ENCODE measurements around the gene RHBDD1.
"Not testable (repeated sequence)": the region's sequence is repeated elsewhere in the genome, so short reads cannot be mapped to it uniquely, and the experiment has no call there.

Gene RHBDD1

GRCh38 chr2:226799211-226799975, 36.5 kb upstream of the RHBDD1 start, which contains the start of gene IRS1:
Gene IRS1, minus strand, starts transcription at chr2:226799820. Its CDS starts 1,082 bp downstream, at chr2:226798738.
- DNase-seq (ENCODE audit: low read depth in 3 of 3) = peak in 2 of 3 experiments; percentile 30 to 58

GRCh38 chr2:226799976-226800940, 35.6 kb upstream of the RHBDD1 start:
- no peak for DNase-seq (ENCODE audit: low read depth in 3 of 3)

DNA sequence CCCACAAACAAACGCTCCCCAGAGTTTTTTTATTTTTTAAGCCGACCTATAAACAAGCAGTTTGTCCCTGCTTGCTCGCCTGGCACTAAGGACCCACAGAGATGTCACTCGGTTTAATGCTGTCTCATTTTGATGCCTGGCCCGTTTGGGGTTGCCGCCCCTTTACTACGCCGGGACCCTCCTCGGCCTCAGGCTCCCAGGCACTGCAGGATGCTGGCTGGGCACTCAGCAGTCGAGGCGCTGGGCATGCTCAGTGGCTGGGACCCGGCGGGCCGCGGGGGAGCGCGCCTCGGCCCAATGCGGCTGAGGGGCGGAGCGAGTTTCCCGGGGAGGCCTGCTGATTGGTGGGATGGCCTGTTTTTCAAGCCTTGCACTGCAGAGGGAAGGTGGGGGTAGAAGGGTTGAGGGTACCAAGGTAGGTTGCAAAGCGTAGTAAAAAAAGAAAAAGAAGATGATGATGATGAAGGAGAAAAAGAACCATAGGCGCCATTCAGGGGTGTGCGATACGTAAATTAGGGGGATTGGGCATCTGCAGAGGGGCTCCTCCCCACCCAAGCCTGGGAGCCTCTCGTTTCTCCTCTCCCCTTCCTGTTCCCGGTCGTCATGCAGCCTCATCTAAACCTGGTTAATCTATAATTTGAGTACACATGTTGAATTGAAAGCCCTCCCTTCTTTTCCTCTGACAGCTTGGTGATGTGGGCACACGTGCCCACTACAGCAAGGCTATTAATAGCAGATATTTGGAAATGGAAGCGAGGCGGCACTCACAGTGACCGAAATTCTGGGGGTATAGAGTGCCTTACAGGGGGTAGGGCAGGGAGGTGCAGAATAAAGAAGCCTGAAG, 34.7 kb upstream of the RHBDD1 start:
- peak in 2 of 3 experiments; percentile 71 to 84 for DNase-seq (ENCODE audit: low read depth in 3 of 3)

DNA sequence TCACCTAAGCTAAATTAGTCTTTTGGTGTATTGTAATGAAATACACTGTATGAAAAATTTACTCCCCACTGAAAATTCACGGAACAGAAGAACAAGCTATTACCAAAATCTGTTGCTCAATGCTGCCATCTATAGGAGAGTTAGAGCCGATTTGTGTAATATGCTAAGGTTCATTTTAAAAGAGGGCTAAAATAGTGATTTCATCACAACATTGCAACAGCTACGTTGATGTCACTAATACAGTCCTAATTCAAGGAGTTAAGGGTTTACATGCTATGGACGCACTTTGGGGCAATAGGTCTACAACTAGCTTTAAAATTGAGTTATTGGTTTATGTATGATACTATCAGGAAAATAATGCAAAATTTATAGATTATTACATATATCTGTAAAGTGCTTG, 33.3 kb upstream of the RHBDD1 start:
- no peak for DNase-seq (ENCODE audit: low read depth in 3 of 3)

- DNase-seq (ENCODE audit: low read depth in 3 of 3) = no peak
These were observed 32.4 kb upstream of the RHBDD1 start for GRCh38 chr2:226803410-226803809.

DNA sequence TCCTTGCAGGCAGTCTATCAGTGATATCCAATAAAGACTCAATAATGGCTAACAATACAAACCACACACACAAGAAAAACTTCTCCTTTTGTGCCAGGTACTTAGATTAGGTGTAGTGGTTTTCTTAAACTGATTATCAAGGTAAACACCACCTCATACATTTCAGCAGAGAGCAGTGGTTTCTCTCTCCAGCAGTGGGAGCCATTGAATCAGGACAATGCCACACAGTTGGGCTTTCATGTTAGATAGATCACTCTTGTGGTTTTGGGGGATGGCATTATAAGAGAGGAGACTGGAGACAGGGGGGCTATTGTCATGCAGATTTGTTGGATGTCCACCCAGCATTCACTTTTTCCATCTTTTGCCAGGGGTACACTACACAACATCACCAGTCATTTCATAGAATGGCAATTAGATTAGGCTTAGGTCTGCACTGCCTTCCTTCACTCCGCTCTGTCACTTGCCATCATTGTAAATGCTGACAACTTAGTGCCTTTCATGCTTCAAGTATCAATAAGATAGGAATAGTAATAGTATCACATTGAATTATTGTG, 22.6 kb upstream of the RHBDD1 start:
- no peak for DNase-seq (ENCODE audit: low read depth in 3 of 3)

DNA sequence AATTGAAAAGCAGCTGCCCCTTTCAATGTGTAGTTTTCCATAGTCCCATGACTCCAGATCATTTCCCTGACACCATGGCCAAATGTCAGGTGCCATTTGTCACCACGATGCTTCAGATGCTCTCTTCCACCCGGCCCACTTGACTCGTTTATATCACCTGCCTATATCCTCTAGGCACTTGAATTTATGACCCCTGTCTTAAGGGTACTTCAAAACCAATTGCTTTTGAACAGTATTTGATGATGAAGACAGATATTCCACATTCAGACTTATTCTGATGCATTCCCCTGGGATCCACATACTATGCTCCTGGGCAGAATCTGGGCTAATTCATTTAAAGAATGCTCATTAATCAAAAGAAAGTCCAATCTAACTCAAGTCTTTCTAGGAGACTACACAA, 16.9 kb upstream of the RHBDD1 start:
- DNase-seq (ENCODE audit: low read depth in 3 of 3) = no peak

DNA sequence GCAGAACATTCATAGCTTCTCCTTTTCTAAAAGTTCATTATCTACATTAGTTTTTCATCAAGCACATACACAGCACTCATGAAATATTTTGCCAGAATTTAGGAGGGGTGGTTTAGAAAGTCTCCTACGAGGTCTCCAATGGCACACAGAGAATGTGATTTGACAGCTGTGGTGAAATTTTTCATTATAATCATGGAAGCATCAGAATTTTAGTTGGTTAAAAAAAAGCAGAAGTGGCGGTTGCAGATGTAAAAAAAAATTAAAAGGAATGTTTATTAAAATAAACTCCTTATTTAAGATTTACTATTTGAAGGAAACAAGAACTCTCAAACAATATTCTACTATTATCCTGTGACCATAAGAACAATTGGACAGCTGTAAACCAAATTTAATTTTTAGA, 10.8 kb upstream of the RHBDD1 start:
- no peak for DNase-seq (ENCODE audit: low read depth in 3 of 3)

DNA sequence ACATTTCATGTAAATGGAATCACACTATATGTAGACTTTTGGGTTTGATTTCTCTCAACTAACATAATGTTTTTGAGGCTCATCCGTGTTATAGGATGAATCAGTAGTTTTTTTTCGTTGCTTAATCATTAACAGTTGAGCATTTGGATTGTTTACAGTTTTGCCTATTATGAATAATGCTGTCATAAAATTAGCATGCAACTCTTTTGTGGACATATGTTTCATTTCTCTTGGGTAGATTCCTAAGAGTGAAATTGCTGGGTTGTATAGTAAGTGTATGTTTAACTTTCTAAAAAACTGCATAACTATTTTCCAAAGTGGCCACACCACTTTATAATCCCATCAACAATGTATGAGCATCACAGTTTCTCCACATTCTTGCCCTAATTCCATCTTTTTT, 7.7 kb upstream of the RHBDD1 start:
- no peak for DNase-seq (ENCODE audit: low read depth in 3 of 3)

DNA sequence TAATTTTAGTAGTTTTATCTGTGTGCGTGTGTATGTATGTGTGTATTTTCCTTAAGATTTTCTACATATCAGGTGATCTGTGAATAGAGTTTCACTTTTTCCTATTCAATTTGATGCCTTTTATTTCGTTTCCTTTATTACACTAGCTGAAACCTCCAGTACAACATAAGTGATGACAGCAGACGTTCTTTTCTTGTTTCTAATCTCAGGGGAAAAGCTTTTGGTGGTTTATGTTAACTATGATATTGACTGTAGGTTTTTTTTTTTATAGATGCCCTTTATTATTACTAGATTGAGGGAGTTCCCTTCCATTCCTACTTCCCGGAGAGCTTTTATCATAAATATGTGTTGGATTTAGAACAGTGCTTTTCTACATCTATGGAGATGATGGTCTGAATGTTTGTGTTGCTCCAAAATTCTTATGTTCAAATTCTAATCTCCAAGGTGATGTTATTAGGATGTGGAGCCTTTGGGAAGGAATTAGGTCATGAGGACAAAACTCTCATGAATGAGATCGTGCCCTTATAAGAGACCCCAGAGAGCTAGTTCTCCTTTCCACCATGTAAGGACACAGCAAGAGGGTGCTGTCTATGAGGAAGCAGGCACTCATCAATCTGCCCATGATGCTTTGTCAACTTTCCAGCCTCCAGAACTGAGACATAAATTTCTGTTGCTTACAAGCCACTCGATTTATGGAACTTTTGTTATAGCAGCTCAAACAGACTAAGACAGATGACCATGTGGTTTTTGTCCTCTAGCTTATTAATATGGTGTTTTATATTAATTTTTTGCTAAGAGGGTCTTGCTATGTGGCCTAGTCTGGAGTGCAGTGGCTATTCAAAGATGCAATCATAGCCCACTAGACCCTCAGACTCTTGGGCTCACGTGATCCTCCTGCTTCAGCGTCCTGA, 5.9 kb upstream of the RHBDD1 start:
- no peak for DNase-seq (ENCODE audit: low read depth in 3 of 3)

- DNase-seq (ENCODE audit: low read depth in 3 of 3) = no peak
These were observed 4.6 kb upstream of the RHBDD1 start for GRCh38 chr2:226831266-226831665.

DNA sequence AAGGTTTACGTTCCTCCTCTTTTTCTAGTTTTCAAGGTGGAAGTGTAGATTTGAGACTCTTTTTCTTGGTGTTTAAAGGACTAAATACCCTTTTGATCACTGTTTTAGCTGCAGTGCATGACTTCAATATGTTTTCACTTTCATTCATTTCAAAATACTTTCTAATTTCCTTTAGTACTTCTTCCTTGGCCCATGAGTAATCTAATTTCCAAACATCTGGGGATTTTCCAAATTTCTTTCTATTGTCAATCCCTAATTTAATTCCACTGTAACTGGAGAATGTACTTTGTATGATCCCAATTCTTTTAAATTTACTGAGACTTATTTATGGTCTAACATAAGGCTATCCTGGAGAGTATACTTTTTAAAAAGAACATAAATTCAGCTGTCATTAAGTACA, 3.8 kb upstream of the RHBDD1 start:
- DNase-seq (ENCODE audit: low read depth in 3 of 3) = no peak

DNA sequence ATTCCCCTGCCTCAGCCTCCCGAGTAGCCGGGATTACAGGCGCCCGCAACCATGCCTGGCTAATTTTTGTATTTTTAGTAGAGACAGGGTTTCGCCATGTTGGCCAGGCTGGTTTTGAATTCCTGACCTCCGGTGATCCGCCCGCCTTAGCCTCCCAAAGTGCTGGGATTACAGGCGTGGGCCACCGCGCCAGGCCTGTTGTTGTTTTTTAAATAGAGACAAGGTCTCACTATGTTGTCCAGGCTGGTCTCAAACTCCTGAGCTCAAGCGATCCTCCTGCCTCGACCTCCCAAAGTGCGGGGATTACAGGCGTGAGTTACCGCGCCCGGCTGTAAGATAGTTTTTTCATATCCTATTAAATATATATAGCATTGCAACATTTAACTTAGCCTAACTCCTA, 974 bp upstream of the RHBDD1 start:
- DNase-seq (ENCODE audit: low read depth in 3 of 3) = not testable (repeated sequence)

- peak in 2 of 3 experiments; percentile 12 to 32 for DNase-seq (ENCODE audit: low read depth in 3 of 3)
These were observed 446 bp upstream of the RHBDD1 start for GRCh38 chr2:226835420-226835795.

GRCh38 chr2:226836548-226836885, 663 bp downstream of the RHBDD1 start:
- no peak for DNase-seq (ENCODE audit: low read depth in 3 of 3)

GRCh38 chr2:226837334-226837733, 1.5 kb downstream of the RHBDD1 start:
- no peak for DNase-seq (ENCODE audit: low read depth in 3 of 3)

DNA sequence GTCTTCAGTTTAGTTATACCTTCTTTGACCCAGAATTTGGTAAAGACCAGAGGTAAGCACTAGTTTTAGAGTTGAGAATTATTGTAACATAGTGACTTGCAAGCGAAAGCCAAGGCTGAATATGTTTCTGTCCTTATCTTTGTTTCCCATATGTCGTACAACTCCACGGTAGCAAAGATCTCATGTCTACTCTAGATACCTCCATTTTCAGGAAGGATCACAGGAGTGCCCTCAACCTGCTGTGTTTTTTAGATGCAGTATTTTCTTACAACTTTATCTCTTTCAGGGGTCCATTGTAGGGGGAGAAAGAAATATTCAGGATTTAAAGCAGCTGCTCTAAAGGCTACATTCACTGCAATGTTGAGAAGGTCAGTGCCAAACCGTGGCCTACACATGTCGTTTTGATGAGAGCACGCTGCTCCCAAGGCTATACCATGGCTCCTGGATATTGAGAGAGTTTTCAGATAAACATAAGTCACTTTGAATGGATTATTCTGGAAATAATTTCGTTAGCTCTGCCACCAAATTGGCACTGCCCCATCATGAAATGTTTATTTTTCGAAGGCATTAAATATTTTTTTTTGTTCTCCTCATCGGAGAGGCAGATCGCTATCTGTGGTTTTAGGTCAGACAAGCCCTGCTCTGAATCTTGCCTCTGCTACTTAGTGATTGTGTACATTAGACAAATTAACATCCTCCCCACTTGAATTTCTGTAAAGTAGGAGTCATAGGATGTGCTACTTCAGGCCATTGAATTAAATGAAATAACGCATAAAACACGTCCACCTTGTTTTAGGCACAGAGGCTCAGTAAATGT, 2.1 kb downstream of the RHBDD1 start:
- DNase-seq (ENCODE audit: low read depth in 3 of 3) = no peak

DNA sequence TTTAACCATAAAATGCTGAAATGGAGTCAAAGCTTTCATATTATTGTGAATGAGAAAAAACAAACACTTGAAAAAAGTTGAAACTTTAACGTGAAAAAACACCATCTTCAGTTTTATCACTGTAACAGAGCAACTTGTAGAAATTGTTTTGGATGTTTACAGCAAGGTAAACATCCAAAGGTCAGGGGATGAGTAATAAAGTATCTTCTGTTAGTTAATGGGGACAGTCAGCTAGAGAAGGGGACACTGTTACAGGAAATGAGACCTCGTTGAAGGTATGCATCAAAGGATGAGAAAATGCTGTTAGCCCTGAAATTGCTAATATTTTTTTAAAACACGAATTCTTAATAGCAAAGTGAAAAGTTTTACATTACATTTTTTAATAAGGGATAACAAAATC, 2.9 kb downstream of the RHBDD1 start:
- DNase-seq (ENCODE audit: low read depth in 3 of 3) = no peak

- no peak for DNase-seq (ENCODE audit: low read depth in 3 of 3)
These were observed 3.3 kb downstream of the RHBDD1 start for GRCh38 chr2:226839161-226839560.

DNA sequence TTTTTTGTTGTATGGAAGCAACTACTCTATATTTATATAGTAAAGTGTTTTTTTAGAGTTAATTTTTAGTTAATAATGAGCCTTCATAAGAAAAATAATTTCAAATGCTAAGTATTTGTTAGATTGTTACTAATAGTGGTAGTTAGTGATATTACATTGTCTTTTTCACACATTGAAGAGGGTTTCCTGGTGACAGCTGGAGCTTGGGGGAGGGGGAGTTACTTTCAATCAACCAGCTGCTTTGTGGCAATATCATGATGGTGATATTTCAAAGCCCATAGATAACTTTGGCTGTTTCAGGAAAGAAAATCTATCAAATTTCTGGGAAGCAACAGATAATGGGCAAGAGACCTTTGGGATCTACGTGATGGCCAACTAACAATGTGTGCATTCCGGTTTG, 4.1 kb downstream of the RHBDD1 start:
- DNase-seq (ENCODE audit: low read depth in 3 of 3) = no peak

All from stimulated activated CD4-positive, alpha-beta T cell treated with anti-CD3 and anti-CD28 coated beads, TNF-alpha, amount 100 ng/mL, for 24 hours (primary cell).